ENCODE measurements around the gene ZNF761.
A peak's percentile ranks its signal among the peaks of the same experiment; 100 is the strongest.
"Not testable (repeated sequence)": the region's sequence is repeated elsewhere in the genome, so short reads cannot be mapped to it uniquely, and the experiment has no call there.

Gene ZNF761

GRCh38 chr19:53460131-53460721 lies 28.4 kb downstream of the ZNF761 start:
- not testable (repeated sequence) for DNase-seq (ENCODE audit: low read depth)

GRCh38 chr19:53461866-53462265 lies 30.1 kb downstream of the ZNF761 start:
- peak; percentile 1 for DNase-seq (ENCODE audit: low read depth)

GRCh38 chr19:53462861-53463260 lies 31.1 kb downstream of the ZNF761 start:
- DNase-seq (ENCODE audit: low read depth), result peak; percentile 0

GRCh38 chr19:53463263-53463662 lies 31.5 kb downstream of the ZNF761 start:
- peak; percentile 48 for DNase-seq (ENCODE audit: low read depth)

GRCh38 chr19:53466726-53467484 lies 35.1 kb downstream of the ZNF761 start:
- DNase-seq (ENCODE audit: low read depth), result peak; percentile 4

GRCh38 chr19:53467485-53468262 lies 35.9 kb downstream of the ZNF761 start, which contains the start of gene ZNF813:
TSS of gene ZNF813 (plus strand) at chr19:53467733. CDS start at chr19:53483823, 16,090 bp downstream.
- DNase-seq (ENCODE audit: low read depth), result peak; percentile 80

GRCh38 chr19:53468628-53469027 lies 36.8 kb downstream of the ZNF761 start:
- not testable (repeated sequence) for DNase-seq (ENCODE audit: low read depth)

- no peak for DNase-seq (ENCODE audit: low read depth)
Observed at GRCh38 chr19:53471916-53472315, 40.1 kb downstream of the ZNF761 start.

GRCh38 chr19:53474832-53475231 lies 43.0 kb downstream of the ZNF761 start:
- DNase-seq (ENCODE audit: low read depth), result not testable (repeated sequence)

GRCh38 chr19:53475470-53475869 lies 43.7 kb downstream of the ZNF761 start:
- DNase-seq (ENCODE audit: low read depth), result peak; percentile 47

GRCh38 chr19:53483751-53484150 lies 52.0 kb downstream of the ZNF761 start:
- DNase-seq (ENCODE audit: low read depth), result not testable (repeated sequence)

- DNase-seq (ENCODE audit: low read depth), result no peak
Observed at GRCh38 chr19:53485046-53486004, 53.5 kb downstream of the ZNF761 start.

- DNase-seq (ENCODE audit: low read depth), result no peak
Observed at GRCh38 chr19:53492153-53492552, 60.4 kb downstream of the ZNF761 start.

- peak; percentile 44 for DNase-seq (ENCODE audit: low read depth)
Observed at GRCh38 chr19:53497311-53498023, 65.7 kb downstream of the ZNF761 start.

GRCh38 chr19:53498024-53498395 lies 66.2 kb downstream of the ZNF761 start:
- not testable (repeated sequence) for DNase-seq (ENCODE audit: low read depth)

GRCh38 chr19:53503151-53503550 lies 71.4 kb downstream of the ZNF761 start:
- not testable (repeated sequence) for DNase-seq (ENCODE audit: low read depth)

GRCh38 chr19:53503671-53504364 lies 72.0 kb downstream of the ZNF761 start:
- DNase-seq (ENCODE audit: low read depth), result not testable (repeated sequence)

- DNase-seq (ENCODE audit: low read depth), result peak; percentile 12
Observed at GRCh38 chr19:53504365-53504703, 72.5 kb downstream of the ZNF761 start.

GRCh38 chr19:53504885-53505284 lies 73.1 kb downstream of the ZNF761 start:
- peak; percentile 5 for DNase-seq (ENCODE audit: low read depth)

GRCh38 chr19:53506728-53507127 lies 74.9 kb downstream of the ZNF761 start:
- no peak for DNase-seq (ENCODE audit: low read depth)
